ENCODE data around the gene SAFB2. TPM values are rescaled to one million over a fixed set of nuclear protein-coding genes. Genes with fewer than 3 reads are reported as not detected.
A peak's percentile ranks its signal among the peaks of the same experiment; 100 is the strongest.

SAFB2 gene
- total RNA-seq, 6 donors from 2014 or later = 41.8 to 273 (median 94.5) TPM

GRCh38 chr19:5666921-5667610 lies 44.5 kb upstream of the SAFB2 start:
- Histone ChIP-seq H3K27me3 (no peaks in the 10 kb centered on the region), H3K9me3 (no peaks in the 10 kb centered on the region), H3K4me3 (no peak overlapping the region), H3K4me1 (no peaks in the 10 kb centered on the region), H3K36me3 (peaks cover 63 to 90% (median 84%) of the 10 kb centered on the region in 4 donors), H3K27ac (no peak overlapping the region)
- WGBS, 2 donors = 95 to 97% methylated on average over 24 to 26 of the region's 26 CpGs
- DNase-seq (peak in 1 of 2 donors; percentile 73), ATAC-seq (ENCODE audit: low FRiP score in 2 of 2) (no peak)
- TF ChIP-seq EP300 (IDR thresholded peaks at IDR 0.05) = no peak
- no peak for TF ChIP-seq POLR2A (IDR thresholded peaks at IDR 0.05)
- no peak for TF ChIP-seq POLR2AphosphoS5 (IDR thresholded peaks at IDR 0.05)
- no peak for TF ChIP-seq CTCF (IDR thresholded peaks at IDR 0.05)

- 77 to 86% methylated on average over 10 of the region's 10 CpGs for WGBS, 2 donors
- DNase-seq (no peak), ATAC-seq (ENCODE audit: low FRiP score in 2 of 2) (no peak)
Measured at GRCh38 chr19:5665781-5666513, 43.4 kb upstream of the SAFB2 start.

GRCh38 chr19:5664515-5664914 lies 41.9 kb upstream of the SAFB2 start:
- ATAC-seq (ENCODE audit: low FRiP score in 2 of 2) (no peak), DNase-seq (no peak)
- no peak for TF ChIP-seq CTCF (IDR thresholded peaks at IDR 0.05)
- TF ChIP-seq POLR2AphosphoS5 (IDR thresholded peaks at IDR 0.05) = no peak
- TF ChIP-seq EP300 (IDR thresholded peaks at IDR 0.05) = no peak
- TF ChIP-seq POLR2A (IDR thresholded peaks at IDR 0.05) = no peak
- Histone ChIP-seq H3K36me3 (peaks cover 77 to 100% (median 92%) of the 10 kb centered on the region in 4 donors), H3K4me1 (no peaks in the 10 kb centered on the region), H3K27me3 (no peaks in the 10 kb centered on the region), H3K9me3 (no peaks in the 10 kb centered on the region), H3K27ac (no peak overlapping the region), H3K4me3 (no peak overlapping the region)
- WGBS, 2 donors = 91 to 100% methylated on average over 1 to 2 of the region's 2 CpGs

More at GRCh38 chr19:5665781-5666513, 43.4 kb upstream of the SAFB2 start:
- Histone ChIP-seq H3K9me3 (no peaks in the 10 kb centered on the region), H3K36me3 (peaks cover 73 to 97% (median 90%) of the 10 kb centered on the region in 4 donors), H3K4me3 (no peak overlapping the region), H3K4me1 (no peaks in the 10 kb centered on the region), H3K27ac (no peak overlapping the region), H3K27me3 (no peaks in the 10 kb centered on the region)
- TF ChIP-seq POLR2AphosphoS5 (IDR thresholded peaks at IDR 0.05) = no peak
- no peak for TF ChIP-seq CTCF (IDR thresholded peaks at IDR 0.05)
- TF ChIP-seq EP300 (IDR thresholded peaks at IDR 0.05) = no peak
- no peak for TF ChIP-seq POLR2A (IDR thresholded peaks at IDR 0.05)

DNA sequence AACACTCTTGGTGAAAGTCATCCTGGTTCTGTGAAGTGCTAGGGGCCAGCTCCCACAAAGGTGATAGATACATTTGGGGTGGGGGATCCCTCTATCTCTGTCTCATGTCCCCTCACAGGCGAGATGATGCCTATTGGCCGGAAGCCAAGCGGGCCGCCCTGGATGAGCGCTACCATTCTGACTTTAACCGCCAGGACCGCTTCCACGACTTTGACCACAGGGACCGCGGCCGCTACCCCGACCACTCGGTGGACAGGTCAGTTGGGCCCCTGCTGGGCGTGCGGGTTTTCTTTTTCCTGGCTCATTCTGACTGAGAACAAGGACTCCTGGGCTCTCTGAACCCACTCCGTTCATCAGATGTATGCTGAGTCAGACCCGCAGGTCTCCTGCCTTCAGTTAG lies 41.3 kb upstream of the SAFB2 start:
- no peak overlapping the region for H3K4me3 ChIP-seq
- WGBS, 2 donors = 94 to 96% methylated on average over 17 of the region's 17 CpGs
- no peak for TF ChIP-seq EP300 (IDR thresholded peaks at IDR 0.05)
- no peak for TF ChIP-seq CTCF (IDR thresholded peaks at IDR 0.05)
- no peak for TF ChIP-seq POLR2AphosphoS5 (IDR thresholded peaks at IDR 0.05)
- TF ChIP-seq POLR2A (IDR thresholded peaks at IDR 0.05) = no peak
- H3K36me3 ChIP-seq = peaks cover 71 to 100% (median 92%) of the 10 kb centered on the region in 4 donors
- no peaks in the 10 kb centered on the region for H3K27me3 ChIP-seq
- no peaks in the 10 kb centered on the region for H3K4me1 ChIP-seq
- DNase-seq = peak in 1 of 2 donors; percentile 65
- H3K9me3 ChIP-seq = no peaks in the 10 kb centered on the region
- no peak for ATAC-seq (ENCODE audit: low FRiP score in 2 of 2)
- H3K27ac ChIP-seq = no peak overlapping the region
